ENCODE measurements around the gene PLEKHB2. TPM values are rescaled to one million over a fixed set of nuclear protein-coding genes. Genes with fewer than 3 reads are reported as not detected.
"Not testable (repeated sequence)": the region's sequence is repeated elsewhere in the genome, so short reads cannot be mapped to it uniquely, and the experiment has no call there.

PLEKHB2 gene
- total RNA-seq, 1 donor from 2014 or later: 62.4 TPM

DNA sequence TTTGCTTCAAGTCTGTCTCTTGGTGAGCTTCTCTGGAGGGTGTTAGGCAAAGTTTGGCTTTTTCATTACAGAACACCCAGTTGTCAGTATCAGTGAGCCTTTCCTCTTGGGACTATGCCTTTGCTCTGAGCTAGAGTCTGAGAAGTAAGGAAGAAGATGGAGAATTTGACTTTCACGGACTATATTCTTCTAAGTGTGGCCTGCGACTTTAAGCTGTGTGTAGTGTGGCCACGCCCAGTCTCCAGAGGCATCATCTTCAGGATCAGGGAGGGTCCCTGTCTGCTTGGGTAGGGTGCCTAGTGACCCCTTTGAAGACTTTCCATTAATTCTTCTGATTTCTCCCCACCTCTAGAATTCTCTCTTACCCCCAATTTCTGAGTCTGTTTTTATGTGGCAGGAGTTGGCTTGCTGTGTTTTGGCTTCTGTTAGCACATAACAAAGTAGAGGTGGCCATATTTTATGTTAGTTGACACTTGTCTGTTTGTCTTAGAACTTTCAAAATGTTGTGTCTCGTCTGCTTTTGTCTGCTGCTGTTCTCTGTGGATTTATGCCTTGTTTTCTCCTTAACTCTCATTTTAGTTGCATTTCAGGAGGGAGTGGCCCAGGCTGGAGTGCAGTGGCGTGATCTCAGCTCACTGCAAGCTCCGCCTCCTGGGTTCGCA lies 8.6 kb downstream of the PLEKHB2 start:
- Mint-ChIP-seq H3K4me3 (no peak overlapping the region), H3K4me1 (peaks cover 37% of the 10 kb centered on the region), H3K9me3 (peaks cover 8% of the 10 kb centered on the region), H3K27me3 (no peaks in the 10 kb centered on the region), H3K27ac (no peak overlapping the region), H3K36me3 (ENCODE audit: low read depth) (peaks cover 62% of the 10 kb centered on the region)
- no peak for DNase-seq
- intact Hi-C loops (cut with micrococcal nuclease): no loop called here

DNA sequence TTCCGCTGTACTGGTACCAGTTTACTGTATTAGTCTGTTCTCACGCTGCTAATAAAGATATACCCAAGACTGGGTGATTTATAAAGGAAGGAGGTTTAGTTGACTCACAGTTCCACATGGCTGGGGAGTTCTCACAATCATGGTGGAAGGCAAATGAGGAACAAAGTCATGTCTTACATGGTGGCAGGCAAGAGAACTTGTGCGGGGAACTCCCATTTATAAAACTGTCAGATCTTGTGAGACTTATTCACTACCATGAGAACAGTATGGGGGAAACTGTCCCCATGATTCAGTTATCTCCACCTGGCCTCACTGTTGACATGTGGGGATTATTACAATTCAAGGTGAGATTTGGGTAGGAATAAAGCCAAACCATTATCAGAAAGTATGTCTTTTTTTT lies 9.8 kb downstream of the PLEKHB2 start:
- intact Hi-C loops (cut with micrococcal nuclease); DNase-seq; H3K9me3 Mint-ChIP-seq; H3K4me3 Mint-ChIP-seq; H3K27me3 Mint-ChIP-seq: not testable (repeated sequence)
- Mint-ChIP-seq H3K36me3 (ENCODE audit: low read depth) (peaks cover 58% of the 10 kb centered on the region), H3K27ac (peak overlapping the region; percentile 20), H3K4me1 (peaks cover 32% of the 10 kb centered on the region)

DNA sequence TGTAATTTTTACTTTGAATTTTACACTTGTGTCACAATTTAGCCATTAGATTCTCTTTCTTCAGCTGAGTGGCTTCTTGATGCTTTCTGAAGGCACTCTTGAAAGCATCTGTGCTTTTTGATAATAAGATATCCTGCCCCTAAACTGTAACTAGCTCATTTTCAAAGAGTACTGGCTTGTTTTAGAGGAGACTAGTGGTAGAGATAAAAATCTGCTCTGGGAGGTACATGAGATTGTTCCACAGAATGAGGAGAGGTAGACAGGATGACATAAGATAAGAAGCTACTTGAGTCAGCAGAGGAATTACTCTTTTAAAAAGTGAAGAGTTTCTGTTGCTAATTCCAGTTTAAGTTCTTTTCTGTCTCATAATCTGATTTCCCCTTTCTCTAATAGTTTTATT lies 10.6 kb downstream of the PLEKHB2 start:
- H3K9me3 Mint-ChIP-seq: peaks cover 8% of the 10 kb centered on the region
- peak overlapping the region; percentile 58 for H3K27ac Mint-ChIP-seq
- H3K36me3 Mint-ChIP-seq (ENCODE audit: low read depth): peaks cover 56% of the 10 kb centered on the region
- no peak for DNase-seq
- intact Hi-C loops (cut with micrococcal nuclease): no loop called here
- H3K27me3 Mint-ChIP-seq: no peaks in the 10 kb centered on the region
- H3K4me3 Mint-ChIP-seq: no peak overlapping the region
- H3K4me1 Mint-ChIP-seq: peaks cover 25% of the 10 kb centered on the region

DNA sequence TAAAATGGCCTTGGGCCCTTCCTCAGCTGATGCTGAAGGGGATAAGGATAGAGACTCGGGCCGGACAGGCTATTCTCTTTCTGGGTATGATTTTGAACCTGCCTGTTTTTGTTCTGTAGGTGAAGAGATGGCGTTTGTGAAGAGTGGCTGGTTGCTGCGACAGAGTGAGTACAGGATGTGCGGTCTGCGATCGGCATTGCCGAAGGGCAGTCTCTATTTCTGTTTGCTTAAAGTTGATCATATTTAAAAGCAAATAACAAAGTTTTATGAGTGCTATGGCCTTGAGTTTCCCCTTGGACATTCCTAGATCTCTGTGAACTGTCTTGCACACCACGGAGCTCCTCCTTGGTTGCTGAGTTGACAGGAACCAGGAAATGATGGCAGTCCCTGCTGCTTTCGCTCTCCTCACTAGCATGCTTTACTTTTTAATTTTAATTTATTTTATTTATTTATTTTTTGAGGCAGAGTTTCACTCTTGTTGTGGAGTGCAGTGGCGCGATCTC lies 15.7 kb downstream of the PLEKHB2 start:
- intact Hi-C loops (cut with micrococcal nuclease): no loop called here
- Mint-ChIP-seq H3K36me3 (ENCODE audit: low read depth) (peaks cover 48% of the 10 kb centered on the region), H3K9me3 (no peaks in the 10 kb centered on the region)

DNA sequence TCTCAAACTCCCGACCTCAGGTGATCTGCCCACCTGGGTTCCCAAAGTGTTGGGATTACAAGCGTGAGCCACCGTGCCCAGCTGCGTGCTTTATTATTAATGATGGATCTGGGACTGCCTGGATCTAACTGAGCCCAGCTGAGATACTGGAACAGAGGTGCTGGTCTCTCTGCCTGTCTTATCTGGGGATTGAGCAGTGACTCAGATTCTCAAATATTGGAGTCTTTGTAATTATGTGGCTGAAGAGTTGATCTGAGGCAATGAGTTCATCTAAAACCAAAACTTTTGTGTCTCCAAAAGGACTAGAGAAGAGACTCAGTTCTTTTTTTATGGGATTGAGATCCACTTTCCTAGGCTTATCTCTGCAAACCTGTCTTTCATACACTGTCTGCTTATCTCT lies 16.3 kb downstream of the PLEKHB2 start:
- Mint-ChIP-seq H3K36me3 (ENCODE audit: low read depth) (peaks cover 46% of the 10 kb centered on the region), H3K4me3 (no peak overlapping the region), H3K27ac (no peak overlapping the region), H3K4me1 (no peaks in the 10 kb centered on the region), H3K27me3 (no peaks in the 10 kb centered on the region), H3K9me3 (no peaks in the 10 kb centered on the region)
- intact Hi-C loops (cut with micrococcal nuclease): no loop called here
- DNase-seq: no peak

More for the DNA sequence above, 15.7 kb downstream of the PLEKHB2 start:
- Mint-ChIP-seq H3K27me3 (no peaks in the 10 kb centered on the region), H3K4me1 (peaks cover 3% of the 10 kb centered on the region), H3K4me3 (no peak overlapping the region), H3K27ac (peak overlapping the region; percentile 69)
- DNase-seq: no peak

DNA sequence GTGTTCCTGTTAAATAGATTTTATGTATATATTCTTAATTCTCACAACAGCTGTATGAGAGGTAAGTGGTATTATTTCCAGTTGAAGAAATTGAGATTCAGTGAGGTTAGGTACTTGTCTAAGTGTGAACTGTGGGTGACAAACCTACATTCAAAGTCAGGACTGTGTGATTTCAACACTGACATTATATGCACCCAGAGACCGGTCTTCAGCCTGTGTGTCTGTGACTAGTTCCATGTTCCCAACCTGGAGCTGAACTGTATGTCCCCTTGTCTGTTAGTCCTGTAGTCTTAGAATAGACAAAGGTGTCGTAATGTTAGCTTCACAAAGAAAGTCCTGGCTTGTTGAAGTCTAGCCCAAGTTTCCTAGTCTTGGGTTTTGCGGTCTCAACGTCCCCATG lies 17.4 kb downstream of the PLEKHB2 start:
- Mint-ChIP-seq H3K27me3 (no peaks in the 10 kb centered on the region), H3K36me3 (ENCODE audit: low read depth) (peaks cover 50% of the 10 kb centered on the region), H3K4me3 (no peak overlapping the region), H3K4me1 (no peaks in the 10 kb centered on the region), H3K27ac (no peak overlapping the region), H3K9me3 (no peaks in the 10 kb centered on the region)
- intact Hi-C loops (cut with micrococcal nuclease): no loop called here
- no peak for DNase-seq

DNA sequence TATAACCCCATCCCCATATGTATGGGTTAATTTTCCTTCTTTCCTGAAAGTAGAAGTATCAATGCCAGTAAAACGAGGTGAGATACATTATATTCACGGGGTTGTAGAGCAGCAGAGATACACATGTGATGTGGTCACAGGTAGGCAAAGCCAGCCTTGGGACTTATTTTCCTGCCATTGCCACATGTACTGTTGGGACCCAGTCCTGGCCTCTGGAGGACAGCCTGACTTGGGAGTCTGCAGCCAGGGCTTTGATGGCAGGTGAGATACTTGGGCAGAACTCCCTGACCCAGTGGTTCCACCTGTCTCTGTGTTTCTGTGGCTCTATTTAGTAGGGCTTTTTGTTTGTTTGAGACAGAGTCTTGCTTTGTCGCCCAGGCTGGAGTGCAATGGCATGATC lies 18.1 kb downstream of the PLEKHB2 start:
- Mint-ChIP-seq H3K27me3 (no peaks in the 10 kb centered on the region), H3K36me3 (ENCODE audit: low read depth) (peaks cover 52% of the 10 kb centered on the region), H3K27ac (no peak overlapping the region), H3K9me3 (no peaks in the 10 kb centered on the region), H3K4me3 (no peak overlapping the region), H3K4me1 (no peaks in the 10 kb centered on the region)
- DNase-seq: no peak
- intact Hi-C loops (cut with micrococcal nuclease): no loop called here

DNA sequence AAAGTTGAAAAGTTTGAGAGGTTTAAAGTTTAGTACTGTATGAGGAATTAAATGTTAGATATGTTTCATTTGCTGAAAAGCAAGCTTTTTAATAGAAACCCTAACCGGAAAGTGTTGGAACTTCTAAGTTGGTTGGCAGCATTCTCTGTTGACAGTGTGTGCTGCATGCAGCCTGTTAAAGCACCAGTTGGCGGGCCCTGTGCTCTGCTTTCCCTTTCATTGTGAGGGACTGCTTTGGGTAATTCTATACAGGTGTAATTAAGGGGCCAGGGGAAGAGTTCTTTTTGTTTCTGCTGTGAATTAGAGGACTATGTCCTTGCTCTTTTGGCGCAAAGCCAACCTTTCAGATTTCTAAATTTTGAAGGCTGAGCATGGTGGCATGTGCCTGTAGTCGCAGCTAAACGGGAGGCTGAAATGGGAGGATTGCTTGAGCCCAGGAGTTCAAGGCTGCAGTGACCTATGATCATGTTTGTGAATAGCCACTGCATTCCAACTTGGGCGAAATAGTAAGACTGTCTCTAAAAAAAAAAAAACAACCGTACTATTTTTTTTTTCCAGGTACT lies 20.1 kb downstream of the PLEKHB2 start:
- H3K4me3 Mint-ChIP-seq: no peak overlapping the region
- intact Hi-C loops (cut with micrococcal nuclease): no loop called here
- DNase-seq: no peak

DNA sequence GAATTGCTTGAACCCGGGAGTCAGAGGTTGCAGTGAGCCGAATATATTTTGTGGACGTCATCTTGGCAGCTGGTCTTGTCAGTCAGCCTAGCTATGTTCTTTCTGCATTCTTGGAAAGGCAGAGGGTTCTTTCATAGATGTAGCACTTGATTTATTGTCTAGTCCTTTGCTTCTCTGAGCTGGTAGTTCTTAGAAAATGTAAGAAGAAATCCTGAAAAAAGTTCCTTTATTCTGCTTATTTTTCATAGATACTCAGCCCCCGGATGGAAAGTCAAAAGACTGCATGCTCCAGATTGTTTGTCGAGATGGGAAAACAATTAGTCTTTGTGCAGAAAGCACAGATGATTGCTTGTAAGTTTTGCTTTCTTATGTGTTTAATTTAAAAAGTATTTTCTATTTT lies 21.3 kb downstream of the PLEKHB2 start:
- Mint-ChIP-seq H3K27ac (no peak overlapping the region), H3K4me1 (no peaks in the 10 kb centered on the region), H3K27me3 (no peaks in the 10 kb centered on the region), H3K9me3 (no peaks in the 10 kb centered on the region), H3K4me3 (no peak overlapping the region), H3K36me3 (ENCODE audit: low read depth) (peaks cover 69% of the 10 kb centered on the region)
- no peak for DNase-seq
- intact Hi-C loops (cut with micrococcal nuclease): no loop called here

More for the DNA sequence above, 20.1 kb downstream of the PLEKHB2 start:
- Mint-ChIP-seq H3K27me3 (no peaks in the 10 kb centered on the region), H3K4me1 (no peaks in the 10 kb centered on the region), H3K36me3 (ENCODE audit: low read depth) (peaks cover 66% of the 10 kb centered on the region), H3K27ac (no peak overlapping the region), H3K9me3 (no peaks in the 10 kb centered on the region)

DNA sequence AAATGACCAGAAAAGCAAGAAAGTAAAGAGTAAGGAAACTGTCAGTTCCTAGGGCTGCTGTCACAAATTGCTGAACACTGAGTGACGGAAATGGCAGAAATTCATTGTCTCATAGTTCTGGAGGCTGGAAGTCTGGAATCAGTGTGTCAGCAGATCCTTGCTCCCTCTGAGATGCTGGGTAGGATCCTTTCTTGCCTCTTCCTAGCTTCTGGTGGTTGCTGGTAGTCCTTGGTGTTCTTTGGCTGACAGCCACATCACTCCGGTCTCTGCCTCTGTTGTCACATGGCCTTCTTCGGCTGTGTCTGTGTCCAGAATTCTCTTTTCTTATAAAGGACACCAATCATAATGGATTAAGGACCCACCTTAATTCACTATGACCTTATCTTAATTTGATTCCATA lies 21.9 kb downstream of the PLEKHB2 start:
- Mint-ChIP-seq H3K27ac (no peak overlapping the region), H3K9me3 (no peaks in the 10 kb centered on the region), H3K36me3 (ENCODE audit: low read depth) (peaks cover 70% of the 10 kb centered on the region), H3K4me3 (no peak overlapping the region), H3K27me3 (no peaks in the 10 kb centered on the region), H3K4me1 (no peaks in the 10 kb centered on the region)
- intact Hi-C loops (cut with micrococcal nuclease): no loop called here
- no peak for DNase-seq

DNA sequence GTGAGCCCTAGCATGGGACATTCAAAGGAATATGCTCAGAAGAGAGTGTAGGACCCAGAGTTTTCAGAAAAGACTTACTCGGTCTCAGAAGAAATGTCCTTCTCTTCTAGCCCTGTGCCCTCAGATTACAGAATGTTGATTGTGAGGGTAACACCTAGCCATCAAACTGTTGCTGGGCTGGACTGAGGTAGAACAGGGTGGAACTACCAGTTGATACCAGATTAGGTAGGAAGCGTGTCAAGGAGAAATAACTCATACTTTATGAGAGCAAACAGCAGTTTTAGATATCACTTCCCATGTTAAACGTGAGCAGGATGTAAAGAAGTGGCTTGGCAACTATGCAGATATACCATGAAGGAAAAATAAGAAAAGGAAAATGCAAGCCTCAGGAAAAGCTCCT lies 22.8 kb downstream of the PLEKHB2 start:
- no peak for DNase-seq
- H3K4me1 Mint-ChIP-seq: peaks cover 2% of the 10 kb centered on the region

DNA sequence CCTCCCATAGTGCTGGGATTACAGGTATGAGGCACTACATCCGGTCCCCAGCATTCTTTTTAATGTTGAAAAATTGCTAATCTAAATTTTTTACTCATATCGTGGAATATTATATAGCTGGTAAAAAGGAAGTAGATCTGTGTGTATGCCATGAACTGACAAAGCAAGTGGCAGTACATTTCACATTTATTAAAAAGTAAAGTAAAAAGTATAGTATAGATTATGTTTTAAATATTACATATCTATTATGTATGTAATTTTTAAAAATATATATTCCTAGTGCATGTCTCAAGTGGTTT lies 25.1 kb downstream of the PLEKHB2 start:
- Mint-ChIP-seq H3K4me1 (peaks cover 2% of the 10 kb centered on the region), H3K9me3 (no peaks in the 10 kb centered on the region), H3K27me3 (no peaks in the 10 kb centered on the region), H3K27ac (no peak overlapping the region), H3K36me3 (ENCODE audit: low read depth) (peaks cover 68% of the 10 kb centered on the region), H3K4me3 (no peak overlapping the region)
- intact Hi-C loops (cut with micrococcal nuclease): no loop called here
- no peak for DNase-seq

More for the DNA sequence above, 22.8 kb downstream of the PLEKHB2 start:
- no peaks in the 10 kb centered on the region for H3K27me3 Mint-ChIP-seq
- no peak overlapping the region for H3K4me3 Mint-ChIP-seq
- no peak overlapping the region for H3K27ac Mint-ChIP-seq
- no peaks in the 10 kb centered on the region for H3K9me3 Mint-ChIP-seq
- peaks cover 68% of the 10 kb centered on the region for H3K36me3 Mint-ChIP-seq (ENCODE audit: low read depth)
- intact Hi-C loops (cut with micrococcal nuclease): no loop called here

DNA sequence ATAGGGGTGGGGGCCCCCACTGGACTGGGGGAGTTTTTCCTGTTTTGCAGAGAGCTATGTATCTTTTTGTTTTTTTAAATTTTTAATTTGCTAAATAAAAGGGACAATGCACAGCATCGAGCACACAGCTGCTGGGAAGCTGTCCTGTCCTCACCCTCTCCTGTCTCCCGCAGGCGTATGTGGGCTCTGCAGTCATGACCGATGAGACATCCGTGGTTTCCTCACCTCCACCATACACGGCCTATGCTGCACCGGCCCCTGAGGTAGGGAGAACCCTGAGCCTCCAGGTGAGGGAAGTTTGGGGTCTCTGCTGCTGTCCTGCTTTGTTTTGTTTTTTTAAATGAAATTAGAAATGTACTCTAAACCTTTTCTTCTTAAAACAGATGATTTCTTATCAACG lies 27.6 kb downstream of the PLEKHB2 start:
- Mint-ChIP-seq H3K4me3 (no peak overlapping the region), H3K36me3 (ENCODE audit: low read depth) (peaks cover 56% of the 10 kb centered on the region)

DNA sequence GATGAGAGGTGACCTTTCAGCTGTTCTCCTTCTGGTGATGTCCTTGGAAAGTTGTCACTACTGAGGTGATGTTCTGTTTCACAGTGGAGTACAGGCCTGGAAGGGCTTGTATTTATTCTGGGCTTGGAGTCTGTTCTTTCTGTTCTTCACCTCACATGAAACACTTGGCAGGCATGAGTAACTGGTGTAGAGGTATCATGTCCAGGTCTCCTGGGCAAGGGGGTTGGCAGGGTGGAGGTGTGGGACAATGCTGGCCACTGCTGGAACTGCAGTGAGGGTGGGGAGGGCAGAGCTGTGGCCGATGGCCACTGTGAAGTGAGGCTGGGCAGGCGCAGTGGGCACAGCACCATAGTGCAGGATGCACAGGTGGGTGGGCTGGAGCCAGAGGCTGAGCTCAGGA lies 35.4 kb downstream of the PLEKHB2 start:
- intact Hi-C loops (cut with micrococcal nuclease): no loop called here
- no peak for DNase-seq
- Mint-ChIP-seq H3K4me3 (no peak overlapping the region), H3K27ac (no peak overlapping the region), H3K27me3 (no peaks in the 10 kb centered on the region), H3K9me3 (no peaks in the 10 kb centered on the region), H3K4me1 (peaks cover 11% of the 10 kb centered on the region), H3K36me3 (ENCODE audit: low read depth) (peaks cover 52% of the 10 kb centered on the region)

More for the DNA sequence above, 27.6 kb downstream of the PLEKHB2 start:
- Mint-ChIP-seq H3K4me1 (peaks cover 4% of the 10 kb centered on the region), H3K27me3 (no peaks in the 10 kb centered on the region), H3K9me3 (no peaks in the 10 kb centered on the region), H3K27ac (no peak overlapping the region)
- DNase-seq: no peak
- intact Hi-C loops (cut with micrococcal nuclease): no loop called here

DNA sequence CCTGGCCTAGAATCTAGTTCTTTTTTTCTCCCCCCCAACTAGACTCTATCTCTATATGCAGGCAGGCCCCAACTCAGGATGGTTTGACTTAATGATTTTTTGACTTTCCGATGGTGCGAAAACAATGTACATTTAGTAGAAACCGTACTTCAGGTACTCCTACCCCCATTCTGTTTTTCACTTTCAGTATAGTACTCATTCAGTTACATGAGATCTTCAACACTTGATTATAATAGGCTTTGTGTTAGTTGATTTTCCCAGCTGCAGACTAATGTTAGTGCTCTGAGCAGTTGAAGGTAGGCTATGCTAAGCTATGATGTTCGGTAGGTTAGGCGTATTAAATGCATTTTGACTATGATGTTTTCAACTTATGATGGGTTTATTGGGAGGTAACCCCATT lies 37.7 kb downstream of the PLEKHB2 start:
- H3K4me3 Mint-ChIP-seq: no peak overlapping the region

More for the DNA sequence above, 37.7 kb downstream of the PLEKHB2 start:
- Mint-ChIP-seq H3K9me3 (no peaks in the 10 kb centered on the region), H3K27ac (peak overlapping the region; percentile 38), H3K27me3 (no peaks in the 10 kb centered on the region), H3K4me1 (peaks cover 9% of the 10 kb centered on the region), H3K36me3 (ENCODE audit: low read depth) (peaks cover 53% of the 10 kb centered on the region)
- intact Hi-C loops (cut with micrococcal nuclease): no loop called here
- DNase-seq: no peak

All from activated CD4-positive, alpha-beta T cell treated with anti-CD3 and anti-CD28 coated beads, Interleukin-2, amount 10 ng/mL, durations not matched to agents 24 days and 14 days (primary cell).